Gastroesophageal sphincter (tissue), 3 donors: Measurements from ENCODE around the gene RNASEH2A.

Experiments
- CTCF ChIP-seq, 4 experiments: fragments of 200-600 bp in 2 of 4; fragments of 450-650 bp in 2 of 4; sonication (generic) in 1 of 4; IDR thresholded peaks; one replicate each; pipeline ENCODE4 v1.5.1; 2017 to 2019; ENCODE audit warnings: antibody characterized with exemption in 4 of 4, mild to moderate bottlenecking in 2 of 4, moderate library complexity in 2 of 4
- POLR2A ChIP-seq, 2 donors: fragments of 450-650 bp; IDR thresholded peaks; one replicate each; pipeline ENCODE4 v1.6.1; 2017; ENCODE audit warnings: antibody characterized with exemption in 2 of 2, mild to moderate bottlenecking in 2 of 2, moderate library complexity in 1 of 2

DNA sequence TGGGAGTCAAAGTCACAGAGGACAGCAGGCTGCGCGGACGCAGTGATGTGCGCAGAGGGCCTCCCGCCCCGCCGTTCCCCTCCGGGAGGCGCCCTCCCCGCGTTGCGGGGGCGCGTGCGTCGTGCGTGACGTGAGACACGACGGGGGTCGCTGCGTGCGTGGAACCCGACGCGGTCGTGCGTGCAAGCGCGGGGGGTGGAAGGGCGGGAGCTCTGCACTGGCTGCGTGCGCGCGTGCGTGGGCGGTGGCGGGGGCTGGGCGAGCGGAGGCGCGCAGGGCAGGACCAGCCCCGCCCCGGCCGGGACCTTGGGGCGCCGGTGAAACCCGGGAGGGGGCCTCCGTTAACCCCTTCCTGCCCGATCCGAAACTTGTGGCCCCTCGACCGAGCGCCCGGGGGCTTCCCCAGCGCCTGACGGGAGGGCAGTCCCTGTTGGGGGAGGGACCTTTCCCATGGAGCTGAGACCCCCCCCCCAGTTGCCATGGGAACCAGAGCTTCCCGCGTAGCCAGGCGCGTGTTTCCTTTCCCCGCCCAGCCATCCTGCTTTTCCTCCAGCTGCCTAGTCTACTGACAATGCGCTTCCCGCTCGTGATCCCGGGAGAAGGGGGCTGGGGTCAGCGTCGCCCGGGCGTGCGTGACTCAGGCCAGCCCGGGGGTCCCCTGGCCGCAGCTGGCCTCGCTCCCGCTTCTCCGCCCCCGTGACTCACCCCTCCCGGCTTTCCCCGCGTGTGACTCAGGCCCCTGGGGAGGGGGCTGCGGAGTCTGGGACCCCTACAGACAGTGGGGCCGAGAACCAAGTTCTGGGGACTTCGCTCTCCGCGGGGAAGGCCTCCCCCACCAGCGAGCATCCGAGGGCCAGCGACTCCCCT, 23.7 kb upstream of the RNASEH2A start:
- TF ChIP-seq POLR2A (IDR thresholded peaks at IDR 0.05) (peak; percentile 72 to 79), CTCF (IDR thresholded peaks at IDR 0.05) (peak in 1 of 4 experiments; percentile 30)
